PFSK-1 (cell line): ENCODE data around the gene ZNF385D.

Experiments
- FOXP2 ChIP-seq: optimal IDR thresholded peaks from 2 replicates; pipeline ENCODE3; 2011; ENCODE audit warnings: borderline replicate concordance, control low read depth, inconsistent platforms; ENCODE audit not compliant: insufficient read depth; ENCODE audit errors: extremely low read length, extremely low read depth
- POLR2AphosphoS5 ChIP-seq: IDR thresholded peaks from 2 replicates; pipeline ENCODE4 v1.6.1; 2012; ENCODE audit warnings: low read depth, mild to moderate bottlenecking, control low read depth, low read length, moderate library complexity
- REST ChIP-seq, 2 experiments: IDR thresholded peaks; 2 replicates each; pipeline versions ENCODE4 v1.6.1 to v1.8.0; 2011 to 2012; ENCODE audit warnings: low read depth in 2 of 2, low read length in 2 of 2, control low read depth in 1 of 2, inconsistent platforms in 1 of 2, mild to moderate bottlenecking in 1 of 2, moderate library complexity in 1 of 2; ENCODE audit not compliant: insufficient read depth in 1 of 2
- SIN3A ChIP-seq: IDR thresholded peaks from 2 replicates; pipeline ENCODE4 v1.6.1; 2012; ENCODE audit warnings: mild to moderate bottlenecking, low read length, moderate library complexity, borderline replicate concordance; ENCODE audit not compliant: insufficient read depth
- TAF1 ChIP-seq: IDR thresholded peaks from 2 replicates; pipeline ENCODE4 v1.6.1; 2012; ENCODE audit warnings: low read length, control low read depth, borderline replicate concordance; ENCODE audit not compliant: insufficient read depth

Gene ZNF385D

GRCh38 chr3:21751886-21752285 lies 876 bp upstream of the ZNF385D start:
- no peak for TF ChIP-seq SIN3A
- TF ChIP-seq REST (IDR thresholded peaks at IDR 0.05; ENCODE audit: insufficient read depth in 1 of 2, low read depth in 2 of 2, low read length in 2 of 2): no peak
- TF ChIP-seq TAF1: no peak
- TF ChIP-seq POLR2AphosphoS5: no peak
- TF ChIP-seq FOXP2: no peak

GRCh38 chr3:21750080-21750696 lies 822 bp downstream of the ZNF385D start:
- TF ChIP-seq POLR2AphosphoS5: no peak
- TF ChIP-seq REST (IDR thresholded peaks at IDR 0.05; ENCODE audit: insufficient read depth in 1 of 2, low read depth in 2 of 2, low read length in 2 of 2): no peak
- TF ChIP-seq FOXP2: no peak
- TF ChIP-seq SIN3A: no peak
- TF ChIP-seq TAF1: no peak

- TF ChIP-seq FOXP2: no peak
- TF ChIP-seq POLR2AphosphoS5: no peak
- TF ChIP-seq REST (IDR thresholded peaks at IDR 0.05; ENCODE audit: insufficient read depth in 1 of 2, low read depth in 2 of 2, low read length in 2 of 2): no peak
- TF ChIP-seq TAF1: no peak
- no peak for TF ChIP-seq SIN3A
Observed at GRCh38 chr3:21747966-21748555, 2.9 kb downstream of the ZNF385D start.

GRCh38 chr3:21747376-21747775 lies 3.6 kb downstream of the ZNF385D start:
- no peak for TF ChIP-seq SIN3A
- TF ChIP-seq POLR2AphosphoS5: no peak
- TF ChIP-seq FOXP2: no peak
- TF ChIP-seq REST (IDR thresholded peaks at IDR 0.05; ENCODE audit: insufficient read depth in 1 of 2, low read depth in 2 of 2, low read length in 2 of 2): no peak
- TF ChIP-seq TAF1: no peak
